Sigmoid colon (tissue), 4 donors: Measurements from ENCODE around the gene PFDN5.

Experiments
- CTCF ChIP-seq, 4 experiments: fragments of 450-650 bp in 3 of 4; fragments of 200-600 bp in 1 of 4; IDR thresholded peaks; one replicate each; pipeline ENCODE4 v1.5.1; 2016 to 2019; ENCODE audit warnings: antibody characterized with exemption in 4 of 4, mild to moderate bottlenecking in 3 of 4, moderate library complexity in 2 of 4
- EP300 ChIP-seq, 4 donors: sonication (generic); formaldehyde crosslinking; IDR thresholded peaks; one replicate each; pipeline ENCODE4 v1.6.1; 2017; ENCODE audit warnings: antibody characterized with exemption in 4 of 4
- POLR2A ChIP-seq, 2 donors: fragments of 450-650 bp; IDR thresholded peaks; one replicate each; pipeline ENCODE4 v1.6.1; 2016; ENCODE audit warnings: antibody characterized with exemption in 2 of 2, mild to moderate bottlenecking in 2 of 2, moderate library complexity in 2 of 2
- POLR2AphosphoS5 ChIP-seq, 4 donors: sonication (generic); formaldehyde crosslinking; IDR thresholded peaks; one replicate each; pipeline ENCODE4 v1.6.1; 2017; ENCODE audit warnings: antibody characterized with exemption in 4 of 4

DNA sequence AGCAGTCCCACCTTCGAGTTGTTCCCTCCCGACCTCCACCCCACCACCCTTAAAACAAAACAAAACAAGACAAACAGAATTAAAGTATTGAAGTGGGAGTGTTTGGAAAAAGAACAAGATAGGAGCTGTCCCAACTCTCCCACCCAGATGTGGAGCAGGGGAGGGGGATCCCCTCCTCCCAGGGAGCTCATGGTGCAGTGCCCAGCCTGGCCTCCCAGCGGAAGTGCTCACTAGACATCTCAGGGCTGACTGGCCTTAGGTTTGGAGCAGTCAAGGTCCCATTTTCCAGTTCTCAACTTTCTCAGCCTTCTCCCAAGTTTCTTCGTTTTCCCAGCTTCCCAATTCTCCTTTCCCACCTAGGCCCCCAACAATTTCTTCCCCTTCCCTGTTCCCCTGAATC lies 37.9 kb downstream of the PFDN5 start:
- TF ChIP-seq POLR2AphosphoS5 (IDR thresholded peaks at IDR 0.05) (no peak), CTCF (IDR thresholded peaks at IDR 0.05) (no peak), POLR2A (IDR thresholded peaks at IDR 0.05) (no peak), EP300 (IDR thresholded peaks at IDR 0.05) (no peak)
